HG02885 (cell line): ENCODE results near the gene IL6R.
"Not testable (repeated sequence)": the region's sequence is repeated elsewhere in the genome, so short reads cannot be mapped to it uniquely, and the experiment has no call there.

ENCODE experiments used
- ATAC-seq: cut with Tn5 transposase; IDR thresholded peaks from one replicate; pipeline ENCODE4 v1.9.1; 2021; ENCODE audit warnings: mild to moderate bottlenecking; ENCODE audit not compliant: unreplicated experiment, poor library complexity

IL6R gene

DNA sequence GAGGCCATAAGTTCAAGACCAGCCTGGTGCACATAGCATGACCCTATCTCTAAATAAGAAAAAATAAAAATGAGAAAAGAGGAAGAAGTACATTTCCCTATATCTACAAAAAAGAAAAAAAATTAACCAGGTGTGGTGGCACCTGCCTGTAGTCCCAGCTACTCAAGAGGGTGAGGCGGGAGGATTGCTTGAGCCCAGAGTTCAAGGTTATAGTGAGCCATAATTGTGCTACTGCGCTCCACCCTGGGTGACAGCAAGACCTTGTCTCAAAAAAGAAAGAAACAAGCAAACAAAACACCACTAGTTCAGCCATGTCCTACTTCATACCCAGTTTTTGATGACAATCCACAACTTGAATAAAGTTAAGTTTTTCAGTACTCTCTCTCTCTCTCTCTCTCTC is 66.2 kb downstream of the IL6R start:
- ATAC-seq = no peak

DNA sequence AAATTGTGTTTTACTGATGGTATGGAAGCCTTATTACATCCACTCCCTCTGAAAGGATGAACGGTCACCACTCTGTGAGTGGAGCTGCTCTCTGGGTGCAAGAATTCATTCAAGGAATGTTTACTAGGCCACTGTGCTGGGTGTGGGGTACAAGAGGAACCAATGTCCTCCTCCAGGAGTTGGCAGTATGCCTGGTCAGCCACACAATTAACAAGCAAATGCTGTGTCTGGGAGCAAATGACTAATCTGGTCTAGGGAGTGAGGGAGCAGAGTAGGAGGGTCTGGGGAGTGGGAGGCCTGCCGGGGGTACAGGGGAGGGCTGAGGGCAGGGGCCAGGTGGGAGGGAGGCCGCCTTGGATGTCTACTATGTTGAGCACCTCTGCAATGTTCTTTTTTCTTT is 69.7 kb downstream of the IL6R start:
- no peak for ATAC-seq

DNA sequence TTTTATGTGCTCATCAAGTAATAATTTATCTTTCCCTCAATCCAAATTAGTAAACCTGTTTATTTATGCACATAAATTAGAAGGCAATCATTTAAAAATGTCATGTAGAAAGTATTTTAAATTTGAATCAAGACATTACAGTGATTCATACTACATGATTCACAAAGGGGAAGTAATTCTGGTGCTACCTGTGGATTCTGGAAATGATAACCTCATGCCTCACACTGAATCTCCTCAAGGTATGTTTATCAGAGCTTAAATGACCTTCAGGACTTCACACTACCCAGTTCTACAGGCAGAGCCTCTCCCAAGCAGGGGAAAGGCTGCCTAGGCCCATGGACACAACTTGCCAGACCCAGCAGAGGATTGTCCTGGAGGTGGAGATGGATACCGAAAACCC is 71.6 kb downstream of the IL6R start:
- ATAC-seq = no peak

DNA sequence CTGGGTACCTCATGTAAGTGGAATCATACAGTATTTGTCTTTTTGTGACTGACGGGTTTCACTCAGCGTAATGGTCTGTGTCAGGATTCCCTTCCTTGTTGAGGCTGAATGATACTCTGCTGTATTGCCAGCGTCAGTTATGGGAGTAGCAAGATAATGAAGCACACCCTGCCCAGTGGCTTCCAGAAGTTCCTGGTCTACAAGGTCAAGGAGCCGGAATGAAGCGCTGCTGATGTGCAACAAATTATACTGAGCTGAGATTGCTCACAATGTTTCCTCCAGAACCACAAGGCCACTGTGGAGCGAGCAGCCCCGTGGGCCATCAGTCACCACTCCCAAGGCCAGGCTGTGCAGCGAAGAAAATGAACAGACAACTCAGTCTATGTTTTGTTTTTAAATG is 72.9 kb downstream of the IL6R start:
- ATAC-seq = no peak

DNA sequence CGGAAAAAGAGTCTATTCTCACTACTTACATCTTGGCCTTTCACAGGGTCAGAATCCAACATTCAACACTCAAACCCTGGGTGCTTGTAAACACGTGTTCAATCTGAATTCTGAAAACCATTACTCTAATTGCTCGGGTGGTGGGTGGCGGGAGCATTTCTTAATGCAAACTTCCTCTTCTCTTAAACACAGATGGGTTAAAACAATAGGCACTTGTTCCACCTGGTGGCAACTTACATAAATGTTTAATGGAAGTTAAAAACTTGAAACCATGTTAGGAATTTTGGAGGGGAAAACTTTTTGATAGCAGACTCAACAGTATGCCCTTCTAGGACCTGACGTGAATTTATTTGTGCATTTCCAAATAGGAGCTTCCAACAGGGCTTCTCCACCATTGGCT is 73.5 kb downstream of the IL6R start:
- no peak for ATAC-seq

DNA sequence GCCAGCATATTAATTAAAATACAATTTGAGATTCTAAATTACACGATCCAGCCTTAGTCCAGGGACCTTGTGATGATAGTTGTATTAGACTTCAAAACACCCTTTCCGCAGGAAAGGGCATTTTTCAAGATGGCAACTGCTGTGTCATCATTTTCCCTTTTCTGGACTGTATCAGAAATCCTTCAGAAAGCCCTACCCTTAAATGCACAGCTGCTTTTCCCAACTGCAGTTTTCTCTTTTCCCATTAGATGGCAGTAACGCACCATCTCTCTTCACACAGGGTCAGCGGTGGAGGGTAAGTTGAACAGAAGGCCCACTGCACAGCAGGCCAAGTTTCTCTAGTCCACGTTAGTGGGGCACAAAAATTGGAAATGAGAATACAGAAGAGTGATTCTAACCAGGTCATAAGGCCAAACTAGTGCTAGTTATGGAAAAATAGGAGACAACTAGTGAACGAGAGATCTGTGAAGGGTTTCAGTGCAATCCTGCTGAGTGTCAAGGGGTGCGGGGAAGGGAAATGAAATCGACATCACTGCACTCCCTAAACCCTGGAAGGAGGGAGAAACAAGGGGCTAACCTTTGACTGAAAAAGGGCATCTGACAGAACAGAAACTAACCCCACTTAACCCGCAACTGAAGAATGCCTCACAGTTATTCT is 74.8 kb downstream of the IL6R start:
- ATAC-seq = no peak

DNA sequence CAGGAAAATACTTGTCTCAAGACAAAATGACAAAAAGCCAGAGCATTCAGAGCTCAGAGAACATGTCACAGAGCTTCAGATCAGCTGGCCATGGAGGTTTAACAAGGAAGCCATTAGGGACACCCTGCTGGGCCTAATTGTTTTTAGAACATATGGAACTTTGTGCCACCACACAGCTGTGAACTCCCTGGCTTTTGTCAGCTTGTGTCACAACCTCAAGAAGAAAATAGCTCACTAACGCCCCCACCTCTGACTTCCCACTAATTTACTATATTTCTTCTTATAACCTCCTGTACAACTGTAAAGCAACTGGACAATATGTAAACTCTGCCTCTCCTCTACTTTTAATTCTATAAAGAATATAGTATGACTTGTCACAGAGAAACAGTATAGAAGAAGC is 75.9 kb downstream of the IL6R start:
- no peak for ATAC-seq

DNA sequence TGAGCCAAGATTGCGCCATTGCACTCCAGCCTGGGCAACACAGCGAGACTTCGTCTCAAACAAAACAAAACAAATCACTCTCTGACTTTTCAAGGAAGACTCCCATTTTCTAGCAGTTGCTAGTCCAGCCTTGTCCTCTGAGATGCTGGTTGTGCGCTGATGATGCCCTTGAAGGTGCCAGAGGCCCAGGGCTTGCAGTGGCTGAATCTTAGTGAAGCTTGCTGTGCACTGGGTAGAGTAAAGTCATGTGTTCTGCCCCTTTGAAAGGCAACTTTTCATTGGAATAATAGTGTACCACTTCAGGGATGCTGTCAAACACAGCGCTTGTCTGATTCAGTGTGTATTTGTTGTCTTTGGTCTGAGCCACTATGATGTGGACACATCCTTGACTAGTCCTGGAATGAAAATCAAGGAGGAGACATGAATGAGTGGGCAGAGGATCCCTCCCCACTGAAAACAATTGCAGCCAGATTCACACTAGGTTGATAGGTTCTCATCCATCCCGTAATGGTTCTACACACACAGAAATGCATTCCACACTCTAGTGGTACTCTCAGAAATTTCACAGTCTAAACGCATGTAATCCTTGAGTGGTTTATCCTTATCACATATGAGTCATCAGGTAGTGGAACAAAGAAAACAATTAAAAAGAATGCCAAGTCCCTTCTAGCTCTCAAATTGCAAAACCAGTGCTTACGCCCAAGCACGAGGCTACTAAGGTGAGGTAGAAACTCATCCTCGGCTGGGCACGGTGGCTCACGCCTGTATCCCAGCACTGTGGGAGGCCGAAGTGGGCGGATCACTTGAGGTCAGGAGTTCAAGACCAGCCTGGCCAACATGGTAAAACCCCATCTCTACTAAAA is 79.0 kb downstream of the IL6R start:
- ATAC-seq = no peak

DNA sequence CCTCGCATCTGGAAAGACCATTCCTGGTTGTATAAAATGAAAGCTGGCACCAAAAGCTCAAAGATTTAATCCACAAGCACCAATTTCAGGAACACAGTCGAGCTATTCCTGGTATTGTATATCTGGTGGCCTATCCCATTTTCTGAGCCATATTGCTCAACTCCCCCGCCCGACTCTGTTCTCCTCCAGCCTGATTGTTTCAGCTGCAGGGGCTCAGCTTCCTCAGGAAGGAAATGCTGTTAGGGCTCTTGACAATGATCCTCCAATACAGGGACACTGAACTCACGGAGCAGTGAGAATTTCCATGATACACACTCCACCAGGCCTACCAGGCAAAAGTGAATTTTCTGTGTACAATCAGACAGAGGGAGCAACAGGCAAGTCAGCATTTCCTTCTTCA is 80.0 kb downstream of the IL6R start:
- ATAC-seq = no peak

DNA sequence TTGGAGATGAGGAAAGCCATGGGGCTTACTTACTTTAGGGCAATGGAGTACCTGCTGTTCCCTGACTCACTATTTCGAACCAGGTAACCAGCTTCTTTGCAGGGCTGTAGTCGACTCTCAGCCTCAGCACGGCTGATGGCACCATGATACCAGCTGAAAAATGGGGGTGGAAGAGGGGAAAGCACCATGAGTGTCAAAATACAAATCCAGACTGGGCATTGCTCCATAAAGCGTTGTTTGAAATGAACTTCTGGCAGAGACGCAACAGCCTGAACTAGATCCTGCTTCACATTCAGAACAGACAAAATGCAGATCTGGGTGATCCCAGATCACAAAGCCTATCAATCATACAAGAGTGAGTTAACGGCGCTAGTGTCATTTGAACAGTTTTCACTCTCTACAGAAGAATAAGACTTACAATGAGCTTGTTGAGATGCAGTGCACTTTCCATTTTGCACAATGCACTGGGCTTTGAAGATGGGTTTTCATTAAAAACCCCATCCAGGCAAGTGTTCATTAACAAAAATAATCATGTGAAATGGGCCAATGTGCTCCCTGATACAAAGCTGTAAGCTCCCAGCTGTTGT is 80.9 kb downstream of the IL6R start:
- ATAC-seq = no peak

DNA sequence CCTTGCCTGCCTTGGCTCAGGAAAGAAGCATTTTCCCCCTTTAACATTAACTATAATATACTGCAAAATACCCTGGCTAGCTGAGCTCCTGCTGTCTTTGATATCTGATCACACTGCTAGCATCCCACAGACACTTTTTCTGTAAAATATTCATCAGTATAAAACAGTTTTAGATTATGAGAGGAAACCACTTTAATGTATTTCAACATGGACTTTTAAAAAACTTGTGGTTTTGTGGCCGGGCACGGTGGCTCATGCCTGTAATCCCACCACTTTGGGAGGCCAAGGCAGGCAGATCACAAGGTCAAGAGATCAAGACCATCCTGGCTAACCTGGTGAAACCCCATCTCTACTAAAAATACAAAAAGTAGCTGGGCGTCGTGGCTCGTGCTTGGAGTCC is 81.6 kb downstream of the IL6R start:
- ATAC-seq = not testable (repeated sequence)

DNA sequence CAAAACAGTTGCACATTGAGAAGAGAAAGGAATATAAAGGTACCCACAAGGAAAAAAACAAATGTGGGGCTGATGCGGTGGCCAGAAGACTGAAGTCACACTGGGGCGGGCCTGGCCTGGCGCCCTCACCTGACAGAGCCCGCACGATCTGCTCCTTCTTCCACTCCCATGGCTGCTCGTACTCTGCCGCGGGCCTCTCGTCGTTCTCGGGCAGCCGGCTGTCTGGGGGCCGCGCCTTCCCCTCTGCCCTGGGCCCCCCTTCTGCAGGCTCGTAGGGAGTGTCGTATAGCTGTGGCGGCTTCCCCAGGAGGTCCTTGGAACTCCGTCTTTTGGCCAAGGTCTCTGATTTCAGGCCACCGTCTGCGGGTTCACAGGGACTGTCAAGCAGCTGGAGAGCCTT is 83.8 kb downstream of the IL6R start:
- ATAC-seq = no peak

DNA sequence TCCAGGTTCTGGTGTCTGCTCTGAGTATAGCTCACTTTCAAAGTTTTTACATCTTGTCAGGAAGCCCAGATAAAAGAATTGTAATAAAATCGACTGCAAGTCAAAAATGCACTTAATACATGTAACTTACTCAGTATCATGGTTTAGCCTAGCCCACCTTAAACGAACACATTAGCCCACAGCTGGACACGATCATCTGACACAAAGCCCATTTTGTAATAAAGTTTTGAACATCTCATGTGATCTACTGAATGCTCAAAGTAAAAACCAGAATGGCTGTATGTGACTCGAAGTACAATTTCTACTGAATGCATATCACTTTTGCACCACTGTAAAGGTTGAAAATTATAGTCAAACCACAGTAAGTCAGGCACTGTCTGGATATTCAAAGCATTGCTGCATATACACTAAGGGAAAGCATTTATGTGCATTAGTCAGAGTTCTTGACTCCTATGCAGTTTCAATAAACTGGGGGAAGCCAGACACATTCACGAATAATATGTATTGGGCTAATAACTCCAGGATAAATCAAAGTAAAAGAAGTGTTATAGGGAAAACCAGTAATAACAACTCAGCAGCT is 84.6 kb downstream of the IL6R start:
- no peak for ATAC-seq

DNA sequence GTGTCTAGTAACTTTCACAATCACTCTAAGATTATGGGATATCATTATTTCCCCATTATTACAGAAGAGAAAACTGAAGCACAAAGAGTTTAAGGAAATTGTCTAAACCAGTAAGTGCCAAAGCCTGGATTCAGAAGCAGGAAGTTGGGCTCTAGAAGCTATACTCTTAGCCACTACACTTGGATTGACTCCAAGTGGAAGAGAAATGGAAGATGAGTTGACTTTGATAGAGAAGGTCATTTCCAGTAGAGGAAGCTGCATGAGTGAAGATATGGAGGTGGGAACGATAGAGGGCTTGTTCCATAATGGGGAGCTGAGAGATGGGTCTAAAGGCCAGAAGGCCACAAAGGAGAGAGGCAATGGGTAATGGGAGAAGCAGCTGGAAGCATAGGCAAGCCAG is 85.2 kb downstream of the IL6R start:
- ATAC-seq = no peak

DNA sequence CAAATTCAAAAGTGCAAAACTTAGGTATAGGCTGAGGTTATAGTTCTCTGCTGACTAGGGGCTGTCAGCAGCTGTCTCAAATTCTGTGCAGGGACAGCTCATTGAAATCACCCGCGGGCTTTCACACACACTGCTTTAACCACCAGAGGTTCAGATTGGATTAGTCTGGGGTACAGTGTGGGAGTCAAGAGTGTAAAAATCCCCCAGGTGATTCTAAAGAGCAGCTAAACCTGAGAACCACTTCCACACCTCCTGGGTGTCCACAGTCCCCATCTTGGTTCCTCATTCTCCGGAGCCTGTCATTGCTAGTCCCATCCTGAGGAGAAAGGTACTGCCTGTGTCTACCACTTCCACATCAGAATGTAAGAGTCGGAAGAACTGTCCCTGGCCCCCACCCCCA is 87.0 kb downstream of the IL6R start:
- no peak for ATAC-seq

DNA sequence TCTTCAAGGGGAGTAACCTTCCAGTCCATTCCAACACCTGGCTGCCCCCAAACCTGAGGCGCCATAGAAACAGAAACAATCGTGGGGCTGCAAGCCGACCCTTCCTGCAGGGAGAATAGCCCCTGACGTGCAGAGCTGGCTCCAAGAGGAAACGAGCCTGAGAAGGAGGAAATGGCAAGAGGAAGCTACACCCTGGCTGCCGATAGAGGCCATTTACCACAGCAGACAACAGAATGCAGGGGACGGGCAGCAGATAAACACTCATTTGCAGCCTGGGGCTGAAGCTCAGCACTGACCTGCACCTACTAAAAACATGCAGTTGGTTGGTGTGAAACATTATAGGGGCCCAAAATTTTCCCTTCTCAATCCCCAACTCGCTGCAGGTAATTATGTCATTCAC is 88.1 kb downstream of the IL6R start:
- ATAC-seq = no peak

DNA sequence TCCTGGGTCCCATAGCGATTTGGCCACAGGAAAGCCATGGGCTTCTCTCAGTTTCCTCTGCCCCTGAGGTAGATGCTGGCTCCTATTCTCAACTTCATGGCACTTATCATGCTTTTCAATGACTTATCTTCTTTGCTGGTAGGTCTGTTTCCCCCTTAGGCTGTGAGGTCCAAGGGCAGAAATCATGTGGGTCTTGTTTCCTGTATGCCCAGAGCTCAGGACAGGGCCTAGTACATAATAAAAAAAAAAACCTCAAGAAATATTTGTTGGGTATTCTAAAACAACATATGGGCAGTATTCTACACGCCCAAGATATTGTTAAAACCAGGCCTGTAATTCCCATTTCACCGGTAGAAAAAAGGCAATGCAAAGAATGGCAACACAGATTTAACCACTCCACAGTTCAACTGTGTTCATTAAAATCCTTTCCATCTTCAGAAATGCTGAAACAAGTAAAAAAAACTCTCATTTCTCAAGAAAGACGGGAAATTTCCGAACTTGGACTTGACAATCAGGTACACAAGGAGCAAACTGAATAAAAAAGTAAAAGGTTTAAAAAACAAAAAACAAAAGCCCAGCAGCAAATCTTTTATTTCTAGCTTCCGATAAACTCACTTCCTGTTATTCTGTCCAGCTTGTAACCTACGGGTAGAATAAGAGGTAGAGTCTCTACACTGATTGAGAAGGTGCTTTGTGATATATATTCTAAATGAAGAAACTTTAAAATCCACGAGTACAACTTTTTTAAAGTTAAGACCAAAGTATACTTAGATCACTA is 90.5 kb downstream of the IL6R start:
- ATAC-seq = no peak

DNA sequence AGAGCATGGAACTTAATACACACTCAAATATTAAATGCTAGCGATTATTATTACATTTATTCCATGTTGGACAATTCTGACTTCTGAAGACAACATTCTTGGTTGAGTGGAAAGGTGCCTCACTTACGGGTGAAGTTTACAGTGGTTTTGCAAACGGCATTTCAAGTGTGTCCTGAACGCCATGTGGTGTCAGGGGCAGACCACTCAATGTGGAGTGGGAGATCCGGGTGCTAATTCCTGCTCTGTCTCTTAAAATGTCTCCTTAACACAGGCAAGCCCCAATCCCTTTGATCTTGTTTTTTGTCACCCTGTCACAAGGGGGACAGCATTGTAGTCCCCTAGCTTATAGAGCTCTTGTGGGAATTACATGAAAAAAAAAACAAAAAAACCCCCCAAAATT is 91.2 kb downstream of the IL6R start:
- no peak for ATAC-seq

DNA sequence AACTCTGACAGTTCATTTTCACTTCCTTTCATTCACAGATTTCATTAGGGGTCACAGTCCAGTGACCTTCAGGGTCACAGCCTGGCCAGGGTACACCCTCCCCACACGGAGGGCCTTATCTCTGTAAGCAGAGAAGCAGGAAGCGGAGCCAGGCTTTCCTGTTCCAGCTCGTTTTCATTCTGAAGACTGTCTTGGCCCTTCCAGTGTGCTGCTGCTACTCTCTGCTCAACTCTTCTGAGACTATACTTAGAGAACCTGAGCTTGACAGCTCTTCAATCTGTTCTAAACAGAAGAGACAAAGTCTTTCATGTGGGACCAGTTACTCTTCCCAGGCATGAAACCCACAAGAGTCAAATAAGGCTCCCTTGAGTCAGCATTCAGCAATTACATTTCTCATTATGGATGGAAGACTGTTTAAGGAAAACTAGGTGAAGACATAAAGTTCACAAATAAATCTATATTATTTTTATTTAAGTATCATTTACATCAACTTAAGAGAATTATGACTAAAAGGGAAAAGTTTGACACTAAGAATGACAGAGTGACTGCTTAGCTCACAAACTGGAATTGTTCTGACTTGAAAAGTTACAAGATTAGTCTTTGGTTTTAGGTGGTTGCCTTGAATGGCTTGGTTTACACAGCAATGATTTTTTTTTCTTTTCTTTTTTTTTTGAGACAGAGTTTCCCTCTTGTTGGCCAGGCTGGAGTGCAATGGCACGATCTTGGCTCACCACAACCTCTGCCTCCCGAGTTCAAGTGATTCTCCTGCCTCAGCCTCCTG is 92.1 kb downstream of the IL6R start:
- ATAC-seq = no peak

DNA sequence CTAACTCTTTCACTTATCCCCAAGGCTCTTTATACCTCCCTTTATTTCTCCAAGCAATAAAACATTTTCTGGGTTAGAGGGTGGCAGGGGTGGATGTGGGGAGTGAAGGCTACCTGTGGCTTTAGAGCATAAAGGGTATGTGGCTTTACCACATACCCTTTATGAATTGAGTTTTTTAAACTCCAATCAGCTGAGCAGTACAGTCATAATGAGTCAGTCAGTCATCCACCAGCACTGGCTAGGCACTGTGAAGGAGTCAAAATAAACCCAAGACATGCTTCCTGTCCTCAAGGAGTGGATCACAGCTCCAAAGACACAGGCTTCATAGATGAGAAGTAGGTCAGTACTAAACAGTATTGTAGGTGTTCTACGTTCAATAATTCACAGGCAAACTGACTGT is 94.3 kb downstream of the IL6R start:
- ATAC-seq = no peak
